NCI-H2196 treated with DMSO at 0.1 percent for 48 hours (cell line): ENCODE data around the gene NRL.

Experiments
- DNase-seq: peaks from one replicate; lab custom pipeline; 2025; ENCODE audit not compliant: unreplicated experiment; lab: John Stamatoyannopoulos, UW

Gene NRL

DNA sequence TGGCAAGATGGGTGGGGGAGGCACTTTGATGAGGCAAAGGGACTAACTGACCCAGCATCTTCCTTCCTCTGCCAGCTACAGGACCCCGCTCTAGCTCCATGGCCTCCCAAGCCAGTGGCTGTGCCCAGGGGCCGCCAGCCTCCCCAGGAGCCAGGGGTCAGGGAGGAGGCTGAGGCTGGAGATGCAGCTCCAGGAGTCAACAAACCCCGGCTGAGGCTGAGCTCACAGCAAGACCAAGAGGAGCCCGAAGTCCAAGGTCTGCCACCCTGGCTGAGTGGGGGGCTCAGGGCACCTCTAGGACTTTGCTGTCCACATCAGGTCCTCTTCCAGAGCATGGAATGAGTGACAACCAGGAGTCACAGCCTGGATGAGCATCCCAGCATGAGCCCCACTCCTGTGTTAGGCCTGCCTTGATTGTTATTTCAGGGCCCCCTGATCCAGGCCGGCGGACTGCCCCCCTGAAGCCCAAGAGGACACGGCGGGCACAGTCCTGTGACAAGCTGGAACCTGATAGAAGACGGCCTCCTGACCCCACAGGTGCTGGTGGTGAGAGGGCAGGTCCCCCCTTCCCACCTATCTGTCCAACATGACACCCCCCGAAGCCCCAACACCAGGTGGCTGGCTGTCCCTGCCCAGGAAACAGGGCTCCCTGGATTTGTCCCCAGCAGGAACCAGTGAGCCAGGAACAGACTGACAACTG, 45.9 kb downstream of the NRL start:
- no peak for DNase-seq

DNA sequence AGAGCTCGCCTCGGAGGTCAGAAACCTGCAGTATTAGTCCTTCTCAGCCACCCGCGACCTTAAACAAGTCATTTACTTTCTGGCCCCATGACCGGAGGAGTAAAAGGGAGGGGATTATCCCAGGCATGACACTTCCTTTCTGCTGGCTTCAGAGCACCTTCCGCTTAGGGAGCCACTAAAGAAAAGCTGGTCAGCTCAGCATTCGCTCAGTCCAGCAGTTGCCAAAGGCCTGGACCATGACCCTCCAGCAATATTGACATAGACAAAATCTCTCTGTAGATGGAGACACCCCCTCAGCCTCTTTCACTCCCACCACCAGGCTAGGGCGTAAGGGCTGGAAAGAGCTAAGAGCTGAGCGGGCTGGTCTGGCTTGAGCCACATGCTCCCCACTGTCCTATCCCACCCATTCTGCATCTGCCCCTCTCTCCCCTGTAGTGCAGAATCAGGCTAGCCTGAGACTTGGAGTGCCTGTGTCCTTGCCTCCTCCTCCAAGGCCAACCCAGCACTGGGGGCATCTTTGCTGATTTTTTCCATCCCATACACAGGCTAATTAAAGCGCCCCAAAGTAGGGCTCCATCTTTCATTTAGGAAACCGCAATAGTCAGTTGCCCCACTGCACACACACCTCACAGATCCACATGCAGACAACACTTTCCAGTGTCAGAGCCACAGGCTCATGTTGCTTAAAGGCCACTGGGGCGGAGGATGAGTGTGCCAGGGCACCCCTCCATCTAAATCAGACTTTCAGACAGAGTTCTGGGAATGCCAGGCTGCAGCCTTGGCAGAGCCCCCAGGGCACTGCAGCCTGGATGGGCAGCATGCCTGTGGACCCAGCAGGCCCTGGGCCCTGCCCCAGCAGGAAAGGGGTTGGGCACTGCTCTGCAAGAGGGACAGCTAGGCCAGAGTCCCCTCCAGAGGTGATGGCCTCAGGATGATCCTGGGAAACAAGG, 47.3 kb downstream of the NRL start:
- no peak for DNase-seq

DNA sequence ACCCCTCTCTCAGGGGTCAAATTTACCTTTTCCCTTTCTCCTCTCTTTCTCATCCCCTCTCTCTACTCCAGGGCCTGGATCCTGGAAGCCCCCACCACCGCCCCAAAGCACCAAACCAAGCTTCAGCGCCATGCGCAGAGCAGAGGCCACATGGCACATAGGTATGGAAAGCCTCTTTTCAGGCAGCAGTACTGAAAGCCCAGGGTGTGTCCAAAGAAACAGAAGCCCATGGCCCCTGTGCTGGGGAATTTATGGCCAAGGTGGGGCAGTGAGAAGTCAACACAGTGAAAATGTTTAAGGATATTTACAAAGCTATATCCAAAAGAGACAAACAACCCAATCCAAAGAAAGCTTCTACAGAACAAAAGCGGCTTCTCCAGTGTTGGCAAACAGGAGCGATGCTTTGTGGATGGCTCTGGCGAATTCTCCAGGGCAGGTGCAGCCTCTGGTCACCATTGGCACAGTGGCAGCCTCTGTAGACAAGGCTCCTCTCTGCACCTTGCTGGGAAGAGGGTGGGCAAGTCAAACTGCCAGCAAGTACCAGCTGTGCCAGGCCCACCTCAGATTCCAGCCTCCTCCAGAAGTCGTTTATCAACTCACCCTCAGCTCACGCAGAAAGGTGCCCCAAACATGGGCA, 48.1 kb downstream of the NRL start:
- DNase-seq: no peak

DNA sequence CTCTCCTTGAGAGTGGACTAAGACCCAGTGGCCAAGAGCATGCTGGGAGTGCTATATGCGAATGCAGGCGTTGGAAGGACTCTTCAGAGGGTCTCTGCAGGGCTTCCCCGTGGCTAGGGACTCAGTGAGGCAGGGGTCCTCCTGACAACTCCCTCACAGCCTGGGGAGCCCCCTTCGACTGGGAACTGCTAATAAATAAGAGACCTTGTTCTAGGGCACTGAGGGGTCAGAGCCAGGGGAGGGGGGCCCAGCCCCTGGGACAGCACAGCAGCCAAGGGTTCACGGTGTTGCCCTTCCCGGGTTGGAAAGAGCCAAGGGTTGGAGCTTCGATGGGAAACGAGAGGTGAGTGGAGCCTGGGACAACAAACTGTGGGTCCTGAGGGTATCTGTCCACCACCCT, 49.3 kb downstream of the NRL start:
- DNase-seq: no peak

DNA sequence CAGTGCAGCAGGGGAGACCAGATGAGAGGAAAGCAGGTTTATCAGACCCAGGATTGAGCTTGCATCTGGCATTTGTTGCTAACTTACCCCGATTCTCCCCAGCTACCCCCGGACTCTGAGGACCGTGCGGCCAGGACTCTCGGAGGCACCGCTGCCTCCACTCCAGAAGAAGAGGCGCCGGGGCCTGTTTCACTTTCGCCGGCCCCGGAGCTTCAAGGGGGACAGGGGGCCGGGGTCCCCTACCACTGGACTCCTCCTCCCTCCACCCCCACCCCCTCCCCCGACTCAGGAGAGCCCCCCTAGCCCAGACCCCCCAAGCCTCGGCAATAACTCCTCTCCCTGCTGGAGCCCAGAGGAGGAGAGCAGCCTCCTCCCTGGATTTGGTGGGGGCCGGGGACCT, 49.9 kb downstream of the NRL start:
- DNase-seq: no peak

DNA sequence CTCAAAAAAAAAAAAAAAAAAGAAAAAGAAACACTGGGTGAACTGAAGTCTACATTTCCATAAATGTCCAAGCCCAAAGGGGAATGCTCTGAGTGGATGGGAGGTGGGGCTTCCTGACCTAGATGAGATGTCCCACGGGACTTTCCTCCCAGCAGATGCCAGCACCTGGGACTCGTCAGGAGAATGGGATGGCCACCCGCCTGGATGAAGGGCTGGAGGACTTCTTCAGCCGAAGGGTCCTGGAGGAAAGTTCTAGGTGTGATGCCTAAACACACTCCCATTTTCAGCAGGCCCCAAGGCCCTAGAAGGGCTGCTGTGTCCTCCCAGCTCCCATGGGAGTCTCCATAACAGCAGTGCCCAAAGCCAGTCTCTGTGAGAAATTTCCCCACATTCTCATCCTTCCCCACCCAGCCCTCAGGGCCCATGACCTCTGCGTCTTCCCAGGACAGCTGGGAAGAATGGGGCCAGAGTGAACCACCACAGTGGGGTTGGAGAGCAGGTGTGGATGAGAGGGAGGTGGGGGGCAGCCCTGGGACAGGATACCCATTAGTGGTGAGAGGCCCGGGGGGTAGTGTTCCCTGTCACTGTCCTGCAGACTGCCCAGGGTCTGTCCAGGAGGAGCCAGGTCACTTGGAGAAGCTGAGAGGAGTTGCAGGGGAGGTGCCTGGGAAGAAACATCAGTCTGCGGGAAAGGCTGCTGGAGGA, 50.5 kb downstream of the NRL start:
- no peak for DNase-seq

DNA sequence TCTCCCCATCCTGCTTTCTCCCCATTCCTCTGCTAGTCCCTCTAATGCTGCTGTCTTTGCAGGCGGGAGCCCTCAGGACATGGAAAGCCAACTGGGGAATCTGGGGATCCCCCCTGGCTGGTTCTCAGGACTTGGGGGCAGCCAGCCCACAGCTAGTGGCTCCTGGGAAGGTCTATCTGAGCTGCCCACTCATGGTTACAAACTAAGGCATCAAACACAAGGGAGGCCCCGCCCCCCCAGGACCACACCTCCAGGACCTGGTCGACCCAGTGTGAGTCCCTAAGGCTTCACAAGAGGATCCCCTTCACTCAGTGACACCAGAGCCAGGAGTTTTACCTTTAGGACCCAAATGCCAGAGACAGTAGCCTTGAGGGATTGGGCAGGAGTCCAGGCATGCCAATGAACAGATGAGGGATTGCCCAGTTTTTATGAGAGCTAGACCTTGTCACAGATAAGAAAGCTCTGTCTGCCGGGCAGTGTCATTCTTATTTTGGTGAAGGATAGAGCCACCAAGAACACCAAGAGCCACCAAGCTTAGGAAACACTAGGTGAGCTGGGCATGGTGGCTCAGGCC, 51.4 kb downstream of the NRL start:
- no peak for DNase-seq

DNA sequence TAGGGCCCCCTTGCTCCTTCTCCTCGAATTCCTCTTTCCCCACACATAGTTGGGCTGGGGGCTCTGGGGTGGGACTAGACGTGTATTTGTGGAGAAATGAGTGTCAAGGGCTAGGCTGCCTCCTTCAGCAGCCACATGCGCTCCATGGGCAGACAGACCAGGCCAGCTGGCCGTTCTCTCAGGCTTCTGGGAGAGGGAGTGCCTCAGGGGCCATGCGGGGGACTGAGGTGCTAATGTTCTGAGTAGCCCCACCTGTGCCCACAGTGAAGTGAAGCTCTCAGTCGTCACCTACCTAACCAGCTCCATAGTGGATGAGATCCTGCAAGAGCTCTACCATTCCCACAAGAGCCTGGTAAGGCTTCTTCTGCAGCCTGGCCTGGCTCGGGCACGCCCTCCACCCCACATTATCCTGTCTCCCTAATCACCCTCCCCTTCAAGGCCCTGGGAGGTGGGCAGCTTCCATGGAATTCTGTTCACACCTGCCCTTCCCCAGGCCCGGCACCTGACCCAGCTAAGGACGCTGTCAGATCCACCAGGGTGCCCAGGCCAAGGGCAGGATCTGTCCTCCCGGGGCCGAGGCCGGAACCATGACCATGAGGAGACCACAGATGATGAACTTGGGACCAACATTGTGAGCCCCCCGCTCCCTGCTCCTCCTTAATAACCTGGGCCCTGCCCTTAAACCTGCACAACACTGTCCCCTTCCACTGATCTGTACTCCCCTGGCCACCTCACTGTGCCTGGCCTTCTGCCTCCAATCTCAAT, 52.4 kb downstream of the NRL start:
- no peak for DNase-seq

DNA sequence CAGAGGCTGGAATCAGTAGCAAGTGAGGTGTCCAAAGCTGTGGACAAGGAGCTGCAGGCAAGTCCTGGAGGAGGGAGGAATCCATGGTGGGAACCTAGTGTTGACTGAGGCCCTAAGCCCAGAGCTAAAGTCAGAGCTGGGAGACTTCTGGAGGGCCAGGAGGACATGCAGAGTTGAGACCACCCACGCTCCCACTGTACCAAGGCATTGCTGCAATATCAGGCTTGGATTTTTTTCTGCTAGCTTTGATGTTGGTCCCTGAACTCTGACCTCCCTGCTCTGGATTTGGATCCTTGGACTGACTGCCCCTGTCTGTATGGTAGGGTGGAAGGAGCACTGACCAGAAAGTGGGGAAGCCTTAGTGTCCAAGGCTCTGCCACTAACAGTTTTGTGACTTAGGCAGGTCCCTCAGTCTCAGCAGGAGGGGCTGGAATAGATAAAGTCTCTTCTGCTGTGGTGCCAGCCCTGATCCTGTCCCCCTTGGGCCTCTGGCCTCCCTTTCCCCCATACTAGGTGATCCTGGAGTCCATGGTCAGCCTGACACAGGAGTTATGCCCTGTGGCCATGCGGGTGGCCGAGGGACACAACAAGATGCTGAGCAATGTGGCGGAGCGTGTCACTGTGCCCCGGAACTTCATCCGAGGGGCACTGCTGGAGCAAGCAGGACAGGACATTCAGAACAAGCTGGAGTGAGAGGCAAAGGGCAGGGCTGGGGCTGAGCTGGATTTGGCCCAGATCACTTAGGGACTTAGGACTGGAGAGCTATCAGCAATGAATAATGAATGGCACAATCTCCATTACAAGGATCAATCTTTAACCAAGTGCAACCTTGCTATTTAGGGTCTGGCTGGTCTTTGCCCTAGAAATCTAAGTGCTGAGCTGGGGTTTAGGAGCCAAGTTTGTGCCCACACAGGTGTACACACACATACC, 53.5 kb downstream of the NRL start:
- no peak for DNase-seq

DNA sequence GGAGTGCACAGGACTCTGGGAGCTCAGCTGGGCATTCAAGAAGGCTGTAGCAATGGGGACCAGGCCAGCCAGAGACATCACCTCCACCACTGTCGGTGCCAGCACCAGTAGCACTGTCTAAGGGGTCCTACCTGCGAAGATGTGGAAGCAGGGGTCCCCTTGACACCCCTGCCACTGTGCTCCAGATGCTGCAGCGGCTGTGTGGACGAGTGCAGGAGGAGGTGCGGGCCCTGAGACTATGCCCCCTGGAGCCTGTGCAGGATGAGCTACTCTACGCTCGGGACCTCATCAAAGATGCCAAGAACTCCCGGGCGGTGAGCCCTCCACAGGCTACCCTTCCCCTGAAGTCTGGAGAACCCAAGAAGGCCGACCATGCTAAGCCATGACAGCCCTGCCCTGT, 54.3 kb downstream of the NRL start:
- no peak for DNase-seq

DNA sequence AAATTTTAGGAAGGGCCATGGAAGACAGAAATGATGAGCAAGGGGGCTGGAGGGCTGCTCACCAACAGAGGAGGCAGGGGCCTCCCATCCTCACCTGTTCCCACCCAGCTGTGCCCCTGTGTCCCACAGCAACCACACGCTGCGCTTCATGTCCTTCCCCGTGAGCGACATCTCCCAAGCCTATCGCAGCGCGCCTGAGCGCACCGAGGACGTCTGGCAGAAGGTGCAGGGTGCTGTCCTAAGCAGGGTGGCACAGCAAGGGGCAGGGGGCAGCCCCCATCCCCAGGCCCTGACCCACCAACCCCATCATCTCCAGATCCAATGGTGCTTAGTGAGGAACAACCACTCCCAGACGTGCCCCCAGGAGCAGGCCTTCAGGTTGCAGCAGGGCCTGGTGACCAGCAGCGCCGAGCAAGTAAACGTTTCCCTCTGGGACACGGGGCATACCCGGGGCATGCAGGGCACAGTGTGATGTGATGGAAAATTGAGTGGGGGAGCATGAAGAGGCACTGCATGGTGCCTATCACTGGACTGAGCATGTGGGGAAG, 54.8 kb downstream of the NRL start:
- DNase-seq: no peak

DNA sequence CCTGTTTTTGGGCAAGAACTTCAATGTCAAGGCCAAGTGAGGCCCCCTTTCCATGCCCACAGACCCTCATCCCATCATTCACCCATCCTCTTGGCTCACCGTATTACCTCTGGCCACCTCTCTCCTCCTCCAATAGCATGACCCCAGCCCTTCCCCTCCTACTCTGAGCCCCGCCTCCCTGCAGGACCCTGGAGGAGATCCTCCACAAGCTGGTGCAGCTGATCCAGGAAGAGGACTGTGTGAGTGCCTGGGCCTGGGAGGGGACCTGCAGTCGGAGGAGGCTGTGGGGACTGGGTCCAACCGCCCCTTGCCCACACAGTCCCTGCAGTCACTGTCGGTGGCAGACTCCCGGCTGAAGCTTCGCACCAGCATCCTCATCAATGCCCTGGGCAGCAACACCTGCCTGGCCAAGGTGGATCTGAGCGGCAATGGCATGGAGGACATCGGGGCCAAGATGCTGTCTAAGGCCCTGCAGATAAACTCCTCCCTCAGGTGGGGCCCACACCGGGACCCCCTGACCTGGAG, 55.7 kb downstream of the NRL start:
- DNase-seq: no peak

DNA sequence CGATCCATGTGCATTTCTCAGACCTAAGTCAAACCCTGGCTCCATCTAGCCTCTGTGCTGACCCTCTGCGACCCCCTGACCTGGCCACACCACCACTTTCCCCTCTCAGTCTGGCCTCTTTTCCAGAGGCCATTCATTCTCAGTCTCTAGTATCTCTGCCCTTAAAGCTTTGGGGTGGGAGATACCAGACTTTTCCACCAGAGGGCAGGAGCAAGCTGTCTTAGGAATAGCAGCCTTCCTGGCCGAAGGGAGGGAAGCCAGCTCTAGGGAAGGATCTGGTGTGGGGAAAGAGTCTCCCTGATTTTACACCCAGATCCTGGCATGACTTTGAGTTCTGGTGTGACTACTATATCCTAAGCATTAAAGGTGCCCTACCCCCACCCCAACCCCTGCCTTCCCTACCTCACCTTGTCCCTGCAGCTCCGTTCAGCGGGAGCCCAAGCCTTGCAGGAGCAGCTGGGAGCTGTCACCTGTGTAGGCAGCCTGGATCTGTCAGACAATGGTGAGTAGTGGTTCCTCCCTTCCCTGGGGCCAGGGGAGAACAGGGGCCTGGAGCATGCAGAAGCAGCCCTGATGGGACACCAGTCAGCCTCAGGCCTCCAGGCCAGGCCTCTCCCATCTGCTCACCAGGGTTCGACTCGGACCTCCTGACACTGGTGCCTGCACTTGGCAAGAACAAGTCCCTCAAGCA, 56.3 kb downstream of the NRL start:
- peak; percentile 45 for DNase-seq

DNA sequence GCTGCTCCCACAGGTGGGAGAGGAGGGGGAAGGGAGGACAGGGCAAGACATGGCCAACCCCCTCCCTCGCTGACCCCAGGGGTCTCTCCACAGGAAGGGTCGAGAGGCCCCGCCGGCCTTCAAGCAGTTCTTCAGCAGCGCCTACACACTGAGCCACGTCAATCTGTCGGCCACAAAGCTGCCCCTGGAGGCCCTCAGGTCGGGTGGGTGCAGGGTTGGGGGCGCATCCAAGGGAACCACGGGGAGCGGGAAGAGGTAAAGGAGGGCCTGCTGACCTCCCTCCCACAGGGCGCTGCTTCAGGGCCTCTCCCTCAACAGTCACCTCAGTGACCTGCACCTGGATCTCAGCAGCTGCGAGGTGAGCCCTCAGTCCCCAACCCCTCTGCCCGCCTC, 56.9 kb downstream of the NRL start:
- DNase-seq: no peak

DNA sequence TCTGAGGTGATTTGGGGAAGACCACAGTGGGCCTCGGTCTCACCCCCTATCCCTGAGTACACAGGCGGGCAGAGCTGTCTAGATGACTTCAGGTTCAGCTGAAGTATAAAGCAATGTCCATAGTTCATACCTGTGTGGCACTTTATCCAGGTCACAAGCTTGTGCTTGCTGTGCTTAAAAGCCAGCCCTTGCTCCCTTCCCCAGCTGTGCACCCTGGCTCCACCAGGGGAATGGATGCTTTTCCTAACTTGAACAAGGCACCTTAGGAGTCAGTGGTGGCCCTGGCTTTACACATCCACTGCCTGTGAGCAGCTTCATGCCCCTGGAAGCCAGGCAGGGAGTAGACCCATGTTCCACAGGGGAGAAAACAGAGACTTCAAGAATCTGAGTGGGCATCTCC, 57.5 kb downstream of the NRL start:
- DNase-seq: no peak

DNA sequence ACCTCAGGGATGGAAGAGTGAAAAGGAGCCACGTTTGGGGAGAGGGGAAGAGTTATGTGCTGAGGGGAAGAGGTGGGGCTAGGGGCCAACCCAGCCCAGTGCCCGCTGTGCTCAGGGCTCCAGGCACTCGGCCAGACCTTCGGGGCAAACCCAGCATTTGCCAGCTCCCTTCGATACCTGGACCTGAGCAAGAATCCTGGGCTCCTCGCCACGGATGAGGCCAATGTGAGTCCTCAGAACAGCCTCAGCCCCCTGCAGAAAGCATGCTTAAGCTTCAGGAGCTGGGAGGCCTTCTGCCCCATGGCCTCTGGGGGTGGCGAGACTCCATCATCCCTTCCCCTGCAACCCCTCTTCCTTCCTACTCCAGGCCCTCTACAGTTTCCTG, 58.0 kb downstream of the NRL start:
- no peak for DNase-seq

DNA sequence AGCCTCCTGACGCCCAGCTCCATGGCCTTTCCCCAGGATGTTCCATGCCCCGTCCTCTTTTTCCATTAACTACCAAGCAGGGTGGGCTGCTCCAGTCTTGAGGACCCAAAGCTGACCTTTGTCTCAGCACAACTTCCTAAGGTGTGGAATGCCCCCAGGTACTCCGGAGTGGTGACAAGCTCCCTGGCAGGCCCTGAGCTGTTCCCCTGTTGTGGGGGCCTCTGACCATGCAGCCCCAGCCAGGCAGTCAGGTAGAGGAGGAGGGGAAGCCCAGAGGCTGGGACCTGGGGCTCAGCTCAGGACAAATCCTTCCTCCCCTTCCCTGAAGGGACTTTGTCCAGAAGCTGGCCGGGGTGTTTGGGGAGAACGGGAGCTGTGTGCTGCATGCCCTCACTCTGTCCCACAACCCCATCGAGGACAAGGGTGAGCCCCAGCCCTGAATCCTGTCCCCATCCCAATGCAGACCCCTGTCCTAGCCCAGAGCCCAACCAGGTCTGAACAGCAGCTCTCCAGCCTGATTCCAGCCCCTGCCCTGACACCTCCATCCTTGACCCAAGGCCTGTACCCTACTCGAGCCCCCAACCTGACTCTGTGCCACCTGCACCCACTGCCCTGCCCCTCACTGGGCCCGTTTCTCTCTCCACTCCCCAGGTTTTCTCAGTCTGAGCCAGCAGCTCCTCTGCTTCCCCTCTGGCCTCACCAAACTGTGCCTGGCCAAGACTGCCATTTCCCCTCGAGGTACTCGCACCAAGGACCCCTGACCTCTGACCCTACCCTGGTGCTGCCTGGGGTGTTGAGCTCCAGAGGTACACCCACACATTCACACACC, 58.6 kb downstream of the NRL start:
- no peak for DNase-seq
